ENCODE results near the gene TTC8.

The TTC8 gene

DNA sequence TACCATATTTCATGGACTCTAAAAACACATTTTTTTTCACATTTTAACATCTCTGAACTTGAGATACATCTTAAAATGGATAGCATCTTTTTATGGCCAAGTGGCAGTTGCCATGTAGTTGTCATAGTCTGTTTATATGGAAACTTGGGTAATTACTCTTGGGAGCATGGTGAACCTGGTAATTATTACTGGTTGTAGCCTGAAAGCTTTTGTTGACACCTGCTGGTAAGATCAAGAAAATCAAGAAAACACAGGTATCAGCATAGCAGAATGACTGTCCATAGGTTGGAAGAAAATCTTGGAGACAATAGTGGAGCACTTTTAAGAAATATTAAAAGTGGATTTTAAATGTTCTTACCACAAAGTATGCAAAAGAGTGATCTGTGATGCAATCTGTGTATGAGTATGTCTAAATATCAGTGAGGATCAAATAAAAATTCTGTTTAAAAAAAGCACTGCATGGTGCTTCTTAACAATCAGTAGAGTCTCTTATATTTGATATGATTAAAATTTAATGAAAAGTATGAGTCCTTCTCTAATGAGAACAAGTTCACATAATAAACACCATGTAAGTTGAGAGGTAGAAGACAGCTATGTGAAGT is 44.2 kb downstream of the TTC8 start:
- DNase-seq (ENCODE audit: low read depth), result no peak

DNA sequence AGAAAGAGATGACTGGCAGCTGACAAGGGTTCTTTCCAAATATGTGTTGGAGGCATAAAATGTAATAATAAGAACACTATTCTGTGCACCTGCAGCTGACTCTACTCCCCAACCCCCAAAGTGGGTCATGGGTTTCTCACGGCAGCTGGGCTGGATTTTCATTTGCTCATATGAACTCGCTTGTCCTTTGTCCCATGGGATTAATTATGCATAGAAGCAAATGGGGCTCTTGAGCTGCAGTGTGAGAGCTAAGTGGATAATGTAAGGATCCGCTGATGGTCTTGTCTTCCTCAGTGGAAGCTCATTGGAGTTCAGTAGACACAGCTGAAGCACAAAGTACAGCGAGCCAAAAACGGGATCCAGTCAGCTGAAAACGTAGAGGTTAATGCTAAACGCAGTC is 46.3 kb downstream of the TTC8 start:
- DNase-seq (ENCODE audit: low read depth), result no peak

DNA sequence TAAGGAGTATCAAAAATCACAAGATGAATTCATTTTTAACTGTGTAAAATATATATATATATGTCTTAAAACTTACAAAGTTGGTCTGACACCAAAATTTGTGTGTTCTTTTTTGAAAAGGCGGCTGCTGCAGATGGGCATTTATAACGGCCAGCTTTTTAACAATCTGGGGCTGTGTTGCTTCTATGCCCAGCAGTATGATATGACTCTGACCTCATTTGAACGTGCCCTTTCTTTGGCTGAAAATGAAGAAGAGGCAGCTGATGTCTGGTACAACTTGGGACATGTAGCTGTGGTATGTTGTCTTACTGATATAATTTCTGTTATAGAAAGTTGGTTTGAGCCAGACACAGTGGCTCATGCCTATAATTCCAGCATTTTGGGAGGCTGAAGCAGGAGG is 47.0 kb downstream of the TTC8 start:
- no peak for DNase-seq (ENCODE audit: low read depth)

DNA sequence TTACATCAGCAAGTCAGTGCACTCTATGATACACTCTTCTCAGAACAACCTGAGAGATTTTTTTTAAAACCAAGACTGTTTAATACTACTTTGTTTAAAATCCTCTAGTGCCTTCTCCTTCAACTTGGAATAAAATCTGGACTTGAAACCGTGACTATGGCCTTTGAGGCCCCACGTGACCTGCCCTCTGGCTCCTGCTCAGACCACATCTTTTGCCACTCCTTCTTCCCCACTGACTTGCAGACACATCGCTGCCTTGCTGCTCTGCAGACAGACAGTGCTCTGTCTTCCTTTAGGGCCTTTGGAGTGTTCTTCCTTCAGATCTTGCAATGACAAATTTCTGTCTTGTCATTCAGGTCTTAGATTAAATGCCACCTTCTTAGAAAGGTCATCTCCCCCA is 48.5 kb downstream of the TTC8 start:
- DNase-seq (ENCODE audit: low read depth), result no peak

DNA sequence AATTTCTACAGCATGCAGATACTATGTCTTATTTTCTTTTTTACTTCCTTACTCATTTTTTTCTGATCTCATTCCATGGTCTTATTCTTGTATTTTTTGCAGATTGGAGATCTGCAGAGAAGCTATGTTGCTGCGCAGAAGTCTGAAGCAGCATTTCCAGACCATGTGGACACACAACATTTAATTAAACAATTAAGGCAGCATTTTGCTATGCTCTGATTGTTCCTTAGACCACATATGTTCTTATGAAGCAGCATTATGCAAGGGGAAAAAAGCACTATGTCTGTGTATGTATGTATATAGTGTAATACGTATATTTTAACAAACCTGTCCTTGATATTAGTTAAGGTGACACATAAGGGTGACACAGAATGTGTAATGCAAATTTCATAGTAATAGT is 52.7 kb downstream of the TTC8 start:
- DNase-seq (ENCODE audit: low read depth), result no peak

DNA sequence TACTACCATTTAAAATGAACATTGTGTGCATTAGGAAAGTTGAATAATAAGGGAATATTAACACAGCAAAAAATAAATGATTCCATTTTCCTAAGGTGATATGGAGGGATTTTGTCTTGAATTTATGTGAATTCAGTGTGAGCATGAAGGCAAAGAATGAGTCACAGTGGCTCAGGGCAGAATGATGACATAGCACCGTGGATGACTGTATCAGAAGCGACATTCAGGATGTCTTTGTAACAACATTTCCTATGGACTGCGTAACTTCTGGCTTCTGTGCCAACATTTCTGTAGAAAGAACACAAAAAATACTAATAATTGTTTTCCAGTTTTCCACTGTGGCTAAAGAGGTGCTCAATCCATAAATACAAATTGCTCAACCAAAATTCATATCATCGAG is 54.6 kb downstream of the TTC8 start:
- no peak for DNase-seq (ENCODE audit: low read depth)

DNA sequence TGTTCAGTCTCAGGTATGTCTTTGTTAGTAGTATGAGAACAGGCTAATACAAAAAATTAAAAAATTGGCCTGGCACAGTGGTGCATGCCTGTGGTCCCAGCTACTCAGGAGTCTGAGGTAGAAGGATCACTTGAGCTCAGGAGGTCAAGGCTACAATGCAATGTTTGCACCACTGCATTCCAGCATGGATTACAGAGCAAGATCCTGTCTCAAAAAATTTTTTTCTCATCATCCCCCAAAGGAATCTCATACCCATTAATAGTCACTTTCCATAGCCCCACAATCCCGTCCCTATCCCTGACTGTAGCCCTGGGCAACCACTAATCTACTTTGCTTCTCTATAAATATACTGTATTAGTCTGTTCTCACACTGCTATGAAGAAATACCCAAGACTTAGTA is 57.8 kb downstream of the TTC8 start:
- no peak for DNase-seq (ENCODE audit: low read depth)

DNA sequence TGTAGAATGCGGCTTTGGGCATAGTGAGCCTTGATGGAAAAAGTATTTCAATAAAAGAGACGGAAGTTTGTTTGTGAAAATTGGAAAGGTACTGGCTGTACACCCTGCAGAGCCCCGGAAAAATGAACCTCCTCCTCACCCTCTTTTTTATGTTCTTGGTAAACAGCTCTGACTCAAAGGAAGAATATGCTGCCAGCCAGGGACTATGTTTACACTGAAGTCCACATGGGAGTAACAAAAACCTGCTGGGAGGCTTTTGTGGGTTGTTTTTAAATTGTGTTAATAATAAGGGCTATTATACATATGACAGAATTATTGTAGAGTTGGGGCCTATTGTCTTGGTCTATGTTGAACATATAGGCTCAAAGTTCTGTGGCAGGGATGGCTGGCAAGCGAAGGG is 70.7 kb downstream of the TTC8 start:
- DNase-seq (ENCODE audit: low read depth), result no peak

DNA sequence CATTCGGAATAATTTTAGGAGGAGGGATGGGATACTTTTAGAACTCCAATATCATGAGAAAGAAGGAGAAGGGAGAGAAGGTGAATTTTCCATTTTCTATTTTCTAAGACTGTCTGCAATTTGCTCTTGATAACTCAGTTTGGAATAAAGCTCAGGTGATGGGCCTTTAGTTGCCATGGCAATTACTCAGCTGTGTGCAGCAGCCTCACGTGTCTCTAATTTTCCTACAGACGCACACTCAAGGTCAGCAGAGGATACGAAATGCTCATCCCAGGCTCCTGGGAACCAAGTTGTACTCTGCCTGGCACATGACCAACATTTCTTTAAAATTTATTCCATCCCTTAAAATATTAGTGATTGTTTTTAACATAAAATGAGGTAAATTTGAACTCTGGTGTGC is 76.7 kb downstream of the TTC8 start:
- DNase-seq (ENCODE audit: low read depth), result no peak

DNA sequence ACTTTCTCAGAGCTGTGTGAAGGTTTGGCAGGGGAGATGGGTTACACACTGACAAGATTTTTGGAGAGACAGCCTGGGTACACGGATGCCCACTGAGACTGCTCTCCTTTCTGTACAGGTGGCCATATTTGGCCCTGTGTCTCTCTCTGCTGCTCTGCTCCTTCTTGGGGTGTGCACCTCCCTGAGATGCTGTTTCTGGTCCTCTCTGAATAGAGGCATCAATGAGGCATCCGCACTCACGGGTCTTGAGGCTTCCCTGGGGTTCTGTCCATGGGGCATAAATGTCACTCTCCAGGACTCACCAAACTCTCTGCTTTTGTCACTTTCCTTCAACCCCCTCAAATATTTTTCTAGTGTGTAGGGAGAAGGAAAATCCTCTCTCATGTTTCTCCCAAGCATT is 77.5 kb downstream of the TTC8 start:
- no peak for DNase-seq (ENCODE audit: low read depth)

DNA sequence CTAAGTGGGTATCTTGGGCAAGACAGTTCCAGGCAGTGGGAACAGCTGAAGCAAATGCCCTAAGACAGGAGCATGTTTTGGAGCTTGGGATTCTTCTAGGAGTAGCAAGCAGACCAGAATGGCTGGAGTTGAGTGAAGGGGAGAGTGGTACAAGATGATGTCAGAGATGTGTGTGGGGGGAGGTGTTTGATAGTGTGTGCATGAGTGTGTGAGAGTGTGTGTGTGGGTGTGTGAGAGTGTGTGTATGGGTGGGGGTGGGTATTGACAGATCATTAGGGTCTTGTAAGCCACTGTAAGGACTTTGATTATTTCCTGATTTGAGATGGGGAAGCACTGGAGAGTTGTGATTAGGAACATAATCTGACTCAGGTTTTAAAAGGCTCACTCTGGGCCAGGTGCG is 78.4 kb downstream of the TTC8 start:
- no peak for DNase-seq (ENCODE audit: low read depth)

DNA sequence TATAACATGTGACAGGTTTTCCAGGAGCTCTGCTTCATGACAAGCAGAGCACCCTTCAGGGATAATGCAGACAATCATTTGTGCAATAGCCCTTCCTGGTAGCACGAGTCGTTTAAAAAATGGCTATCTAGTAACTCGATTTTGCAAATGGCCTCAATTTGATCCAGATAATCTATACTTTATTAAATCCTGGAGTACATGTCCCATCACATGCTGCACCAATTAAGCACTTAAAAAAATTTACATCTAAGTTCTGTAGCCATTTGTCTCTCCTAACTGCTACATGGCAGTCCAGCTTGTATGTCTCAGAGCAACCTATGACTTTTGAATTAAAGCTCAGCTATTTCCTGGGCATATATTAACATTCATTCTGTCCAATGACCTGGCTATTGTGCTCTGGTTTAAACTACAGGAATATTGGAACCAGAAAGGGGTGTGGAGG is 79.8 kb downstream of the TTC8 start:
- no peak for DNase-seq (ENCODE audit: low read depth)

DNA sequence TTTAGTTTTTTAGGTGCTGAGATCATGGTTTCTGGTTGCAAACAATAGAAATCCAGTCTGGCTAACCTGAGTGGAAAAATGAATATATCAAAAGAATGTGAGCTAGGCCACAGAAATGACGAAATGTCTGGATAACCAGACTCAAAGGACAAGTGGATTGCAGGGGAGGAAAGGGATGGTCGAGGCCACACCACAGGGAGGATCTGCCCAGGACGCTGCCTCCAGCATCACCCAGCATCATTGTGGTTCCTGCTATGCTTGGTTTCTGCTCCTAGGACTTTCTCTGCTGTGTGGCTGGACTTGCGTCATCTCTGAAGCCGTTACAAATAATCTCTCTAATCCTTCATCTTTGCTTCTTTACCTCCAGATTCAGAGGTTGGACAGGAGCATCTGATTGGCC is 80.4 kb downstream of the TTC8 start:
- no peak for DNase-seq (ENCODE audit: low read depth)

DNA sequence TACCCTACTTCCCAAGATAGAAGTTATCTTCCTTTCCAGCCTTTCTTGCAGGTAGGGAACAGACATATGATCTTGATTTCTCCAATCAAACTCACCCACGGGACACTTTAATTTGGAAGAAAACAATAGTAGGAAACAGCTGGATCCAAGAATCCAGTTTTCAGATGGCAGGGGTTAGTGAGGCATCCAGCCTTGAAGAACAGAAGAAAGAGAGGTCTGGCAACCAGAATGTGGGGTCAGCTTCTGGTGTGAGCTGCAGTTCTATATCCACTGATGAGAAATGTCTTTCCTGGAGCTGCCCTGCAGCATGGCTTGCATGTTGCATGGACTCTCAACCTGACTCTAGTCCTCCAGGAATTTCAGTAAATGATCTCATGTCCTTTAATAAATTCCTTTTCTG is 83.8 kb downstream of the TTC8 start:
- no peak for DNase-seq (ENCODE audit: low read depth)

DNA sequence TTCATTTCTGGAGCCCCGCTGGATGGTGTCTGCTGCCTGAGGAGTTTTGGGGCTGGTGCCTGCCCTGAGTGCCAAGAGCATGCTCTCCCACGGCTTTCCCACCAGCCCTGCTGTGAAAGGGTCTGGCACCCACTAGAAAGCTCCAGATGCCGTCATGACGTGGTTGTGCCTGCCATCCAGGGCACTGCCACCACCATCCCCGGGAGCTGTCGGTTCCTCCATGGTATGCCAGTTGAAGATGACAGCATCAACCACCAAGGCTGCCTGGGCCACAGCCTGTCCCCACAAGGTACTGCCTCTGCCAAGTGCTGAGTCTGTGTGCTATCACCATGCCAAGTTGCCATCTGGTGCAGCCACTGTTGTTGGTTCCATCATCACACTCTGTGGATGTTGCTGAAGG is 85.9 kb downstream of the TTC8 start:
- no peak for DNase-seq (ENCODE audit: low read depth)

DNA sequence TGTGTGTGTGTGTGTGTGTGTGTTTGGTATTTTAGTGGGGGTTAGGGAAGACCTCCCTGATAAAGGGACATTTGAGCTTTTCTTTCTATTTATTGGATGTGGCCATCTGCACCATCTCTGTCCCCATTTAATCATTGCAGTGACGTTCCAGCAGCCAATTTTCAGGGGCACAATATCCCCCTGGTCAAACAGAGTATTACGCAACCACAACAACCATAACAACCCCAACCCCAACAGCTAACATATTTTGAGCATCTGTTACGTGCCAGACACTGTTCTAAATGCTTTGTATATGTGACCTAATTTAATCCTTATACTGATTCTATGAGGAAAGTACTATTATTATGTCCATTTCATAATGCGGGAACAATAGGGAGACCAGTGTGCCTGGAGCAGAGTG is 87.4 kb downstream of the TTC8 start:
- no peak for DNase-seq (ENCODE audit: low read depth)

DNA sequence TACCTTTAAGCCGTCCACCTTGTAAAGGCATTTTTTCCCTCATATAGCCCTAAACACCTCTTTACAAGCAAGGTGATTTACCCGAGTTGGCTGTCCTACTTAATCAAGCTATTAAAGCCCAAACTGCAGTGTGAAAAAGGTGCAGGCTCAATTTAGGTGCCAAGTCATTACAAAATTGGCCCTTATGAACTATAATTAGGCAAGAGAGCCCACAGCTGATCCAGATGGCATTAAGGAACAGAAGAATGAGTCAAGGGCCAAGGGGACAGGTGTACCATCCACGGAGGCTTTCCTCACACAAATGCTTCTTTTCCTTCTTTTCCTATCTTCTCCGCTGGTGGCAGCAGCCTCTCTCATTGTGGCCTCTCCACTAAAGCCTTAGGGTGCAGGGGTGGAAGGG is 90.5 kb downstream of the TTC8 start:
- DNase-seq (ENCODE audit: low read depth), result no peak

DNA sequence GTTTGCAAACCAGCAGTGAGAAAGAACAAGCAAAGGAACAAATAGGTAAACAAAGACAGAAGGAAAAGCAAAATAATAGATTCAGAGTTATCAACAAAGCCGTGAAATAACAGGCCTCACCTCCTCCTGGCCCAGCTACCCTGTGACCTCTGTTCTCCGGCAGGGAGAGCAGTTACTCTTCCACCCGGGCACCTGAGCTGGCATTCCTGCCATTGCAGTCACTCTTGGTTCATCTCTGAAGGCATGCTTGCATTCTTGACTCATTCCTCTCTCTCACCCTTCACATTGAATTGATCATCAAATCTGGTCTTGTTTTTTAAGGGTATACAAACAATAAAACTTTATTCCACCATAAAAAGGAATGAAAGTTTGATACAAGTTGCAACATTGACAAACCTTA is 95.1 kb downstream of the TTC8 start:
- DNase-seq (ENCODE audit: low read depth), result no peak
